DMS 273 (cell line): ENCODE data around the gene PHLDB2.
"Not testable (repeated sequence)": the region's sequence is repeated elsewhere in the genome, so short reads cannot be mapped to it uniquely, and the experiment has no call there.

Source experiments
- DNase-seq: peaks from one replicate; lab custom pipeline; 2025; ENCODE audit not compliant: unreplicated experiment; lab: John Stamatoyannopoulos, UW

The PHLDB2 gene

DNA sequence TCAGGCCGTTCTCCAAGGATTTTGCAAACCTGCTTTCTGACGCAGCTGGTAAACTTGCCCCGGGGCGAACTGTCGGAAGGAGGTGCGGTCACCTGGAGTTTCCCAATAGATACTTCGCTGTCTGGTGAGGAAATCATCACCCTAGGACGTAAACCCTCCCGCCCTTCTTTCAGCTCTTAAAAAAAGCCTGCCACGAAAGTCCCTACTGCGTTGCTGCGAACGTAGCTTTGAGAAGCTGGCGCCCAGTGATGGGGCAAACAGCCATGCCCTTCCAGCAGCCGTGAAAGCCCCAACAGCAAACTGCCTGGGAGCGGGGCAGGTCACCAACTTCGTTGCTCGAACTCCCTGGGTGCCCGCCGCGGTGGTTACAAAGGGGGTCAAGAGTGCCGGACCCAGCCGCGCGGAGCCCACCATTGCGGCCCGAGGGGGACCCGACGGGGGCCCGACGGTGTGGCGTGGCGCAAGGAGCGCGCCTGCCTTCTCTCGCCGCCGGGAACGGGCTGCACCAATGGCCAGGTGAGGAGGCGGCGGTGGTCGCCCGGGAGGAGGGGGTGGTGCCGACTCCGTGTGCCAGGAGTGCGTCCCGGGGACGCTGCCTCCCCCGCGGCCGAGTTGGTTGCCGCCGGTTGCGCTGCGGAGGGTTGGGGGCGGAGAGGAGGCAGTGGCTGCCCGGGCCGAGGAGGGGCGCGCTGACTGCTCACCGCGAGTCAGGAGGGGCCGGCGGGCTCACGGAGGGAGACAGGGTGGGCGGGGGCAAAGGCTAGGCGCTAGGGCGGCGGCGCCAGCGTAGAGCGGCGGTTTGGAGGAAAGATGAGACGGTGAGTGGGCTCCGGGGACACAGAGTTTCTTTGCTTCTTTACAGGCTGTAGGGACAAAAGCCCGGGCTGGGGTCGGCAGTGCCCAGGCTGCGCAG, at the start of gene PHLDB2:
TSS of gene PHLDB2 (plus strand) at position 205 of the 913 bp plus-strand sequence. CDS start 24,813 bp downstream, outside the sequence.
- DNase-seq, result peak; percentile 95

DNA sequence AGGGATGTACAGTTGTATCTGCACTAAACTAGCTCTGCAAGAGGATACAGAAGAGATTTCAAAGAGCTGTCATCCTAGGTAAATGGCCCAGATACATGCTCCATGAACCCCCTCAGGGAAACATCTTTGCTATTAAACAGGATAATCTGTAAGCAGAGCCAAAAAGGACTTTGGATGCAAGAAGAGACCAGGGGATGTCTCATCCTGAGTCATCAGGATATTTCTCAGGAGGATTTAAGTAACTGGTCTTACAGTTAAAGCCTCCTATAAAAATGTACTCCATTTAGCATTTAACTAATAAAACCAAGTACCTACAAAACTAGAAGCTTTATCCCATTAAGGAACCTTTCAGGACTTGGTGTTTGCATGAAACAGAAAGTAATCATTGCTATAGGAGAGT, 48.2 kb upstream of the PHLDB2 start:
- no peak for DNase-seq

DNA sequence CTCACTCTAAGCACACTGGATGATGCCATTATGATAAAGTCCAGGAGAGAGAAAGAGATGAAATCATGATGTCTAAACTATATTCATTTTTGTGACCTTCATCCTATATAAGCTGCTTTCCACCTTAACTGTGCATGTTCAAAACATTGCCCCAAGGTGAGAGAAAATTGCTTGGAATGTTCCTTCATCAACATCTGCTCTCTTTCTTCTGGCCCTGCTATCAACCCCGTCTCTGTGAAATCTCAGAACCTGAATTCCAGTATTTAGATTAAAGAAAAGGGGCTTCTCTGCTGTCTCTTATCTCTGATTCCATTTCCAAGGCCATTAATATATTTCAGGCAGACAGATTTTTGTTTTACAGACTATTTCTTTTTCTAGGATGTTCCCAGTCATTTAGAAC, 47.3 kb upstream of the PHLDB2 start:
- no peak for DNase-seq

GRCh38 chr3:111812701-111813100, 46.4 kb upstream of the PHLDB2 start:
- DNase-seq, result no peak

DNA sequence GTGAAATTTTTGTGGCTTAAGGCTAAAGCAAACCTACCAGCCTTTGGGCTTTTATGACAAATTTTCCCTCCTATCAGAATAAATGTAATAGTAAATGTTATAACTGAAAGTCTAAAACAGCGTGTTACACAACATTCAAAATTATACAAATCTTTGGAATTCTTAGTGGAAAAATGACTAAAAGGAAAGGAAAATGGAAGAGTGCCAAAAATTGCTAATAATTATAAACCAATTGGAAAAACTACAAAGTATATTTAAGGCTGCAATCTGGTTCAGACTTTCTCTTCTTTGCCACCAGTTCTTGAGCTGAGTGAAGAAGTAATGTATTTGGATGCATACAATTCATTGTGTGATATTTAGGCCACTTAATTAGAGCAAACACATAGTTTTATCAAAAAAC, 45.6 kb upstream of the PHLDB2 start:
- no peak for DNase-seq

GRCh38 chr3:111813979-111814378, 45.1 kb upstream of the PHLDB2 start:
- DNase-seq, result no peak

DNA sequence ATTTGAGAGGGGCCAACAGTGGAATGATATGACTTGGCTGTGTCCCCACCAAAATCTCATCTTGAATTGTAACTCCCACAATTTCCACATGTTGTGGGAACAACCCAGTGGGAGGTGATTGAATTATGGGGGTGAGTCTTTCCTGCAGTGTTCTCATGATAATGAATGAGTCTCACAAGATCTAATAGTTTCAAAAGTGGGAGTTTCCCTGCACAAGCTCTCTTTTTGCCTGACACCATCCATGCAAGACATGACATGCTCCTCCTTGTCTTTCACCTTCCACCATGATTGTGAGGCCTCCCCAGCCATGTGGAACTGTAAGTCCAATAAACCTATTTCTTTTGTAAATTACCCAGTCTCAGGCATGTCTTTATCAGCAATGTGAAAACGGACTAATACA, 42.3 kb upstream of the PHLDB2 start:
- not testable (repeated sequence) for DNase-seq

GRCh38 chr3:111819927-111820326, 39.1 kb upstream of the PHLDB2 start:
- no peak for DNase-seq

GRCh38 chr3:111820651-111821050, 38.4 kb upstream of the PHLDB2 start:
- DNase-seq, result no peak

GRCh38 chr3:111821891-111822290, 37.2 kb upstream of the PHLDB2 start:
- no peak for DNase-seq

- DNase-seq, result no peak
These were observed 36.3 kb upstream of the PHLDB2 start for GRCh38 chr3:111822804-111823203.

GRCh38 chr3:111823341-111823855, 35.7 kb upstream of the PHLDB2 start:
- DNase-seq, result no peak

- no peak for DNase-seq
These were observed 34.7 kb upstream of the PHLDB2 start for GRCh38 chr3:111824351-111824750.

- no peak for DNase-seq
These were observed 31.2 kb upstream of the PHLDB2 start for GRCh38 chr3:111827871-111828270.

- no peak for DNase-seq
These were observed 30.5 kb upstream of the PHLDB2 start for GRCh38 chr3:111828530-111828929.

- no peak for DNase-seq
These were observed 30.0 kb upstream of the PHLDB2 start for GRCh38 chr3:111829023-111829422.

DNA sequence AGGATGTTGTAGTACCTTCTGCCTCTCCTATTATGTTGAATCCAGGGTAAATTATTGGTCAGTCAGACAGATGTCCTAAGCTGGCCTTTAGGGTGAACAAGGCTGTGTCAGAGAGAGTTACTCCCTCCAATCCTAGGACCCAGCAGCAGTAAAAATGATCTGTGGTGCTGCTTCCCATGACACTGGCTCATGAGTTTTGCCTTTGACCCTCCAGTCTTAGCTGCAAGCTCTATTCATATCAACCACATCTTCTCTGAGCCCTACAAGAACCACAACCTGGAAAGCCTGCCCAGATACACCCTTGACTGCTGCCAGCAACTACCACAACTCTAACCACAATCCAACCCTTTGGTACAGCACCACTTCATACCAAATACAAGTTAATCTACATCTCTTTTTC, 27.2 kb upstream of the PHLDB2 start:
- DNase-seq, result no peak

- no peak for DNase-seq
These were observed 22.0 kb upstream of the PHLDB2 start for GRCh38 chr3:111837112-111837511.

DNA sequence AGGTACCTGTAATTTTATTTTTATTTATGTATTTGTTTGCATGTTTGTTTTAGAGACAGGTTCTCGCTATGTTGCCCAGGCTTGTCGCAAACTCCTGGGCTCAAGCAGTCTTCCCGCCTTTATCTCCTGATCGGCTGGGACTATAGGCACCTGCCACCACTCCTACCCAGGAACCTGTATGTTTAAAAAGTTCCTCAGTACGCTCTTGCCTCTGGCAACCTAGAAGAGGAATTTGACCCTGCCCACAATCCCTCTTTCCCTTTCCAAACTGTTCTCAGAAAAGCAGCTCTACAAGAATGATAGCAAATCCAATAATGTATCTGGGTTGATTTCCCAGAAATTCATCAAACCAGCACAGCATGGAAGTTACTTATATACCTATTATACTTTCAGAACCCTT, 20.9 kb upstream of the PHLDB2 start:
- DNase-seq, result no peak

DNA sequence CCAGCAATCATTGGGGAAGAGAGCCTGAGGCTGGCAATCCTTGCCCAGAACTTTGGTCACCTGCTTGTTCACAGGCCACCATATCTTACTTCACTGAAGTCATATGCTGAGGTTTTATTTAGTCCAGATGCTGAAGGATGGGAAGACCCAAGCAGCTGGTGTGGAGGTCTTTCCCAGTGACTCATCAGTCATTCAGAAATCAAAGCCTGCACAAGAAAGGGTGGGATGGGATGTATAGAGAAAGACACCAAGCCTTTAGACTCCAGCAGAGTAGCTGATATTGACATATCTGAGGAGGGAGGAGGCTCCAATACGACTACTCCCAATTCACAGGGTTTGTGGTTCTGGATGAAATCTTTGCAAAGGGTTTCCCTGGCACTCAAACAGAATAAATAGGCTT, 13.0 kb upstream of the PHLDB2 start:
- DNase-seq, result peak; percentile 51

DNA sequence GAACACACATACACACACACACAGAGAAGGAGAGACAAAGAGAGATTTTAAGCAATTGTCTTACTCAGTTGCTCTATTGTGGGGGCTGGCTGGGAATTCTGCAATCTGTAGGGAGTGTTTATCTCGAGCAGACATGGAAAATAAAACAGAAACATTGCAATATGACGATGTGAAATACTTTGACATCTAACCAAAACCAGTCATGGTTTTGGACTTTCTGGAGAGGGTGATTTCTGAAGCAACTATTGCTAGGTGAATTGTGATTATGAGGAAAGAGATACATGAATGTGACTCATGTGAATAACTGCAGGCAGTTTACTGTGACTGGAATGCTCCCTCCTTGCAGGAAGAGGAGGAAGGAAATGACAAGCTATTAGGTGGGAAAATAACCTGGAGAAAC, 12.3 kb upstream of the PHLDB2 start:
- DNase-seq, result no peak

DNA sequence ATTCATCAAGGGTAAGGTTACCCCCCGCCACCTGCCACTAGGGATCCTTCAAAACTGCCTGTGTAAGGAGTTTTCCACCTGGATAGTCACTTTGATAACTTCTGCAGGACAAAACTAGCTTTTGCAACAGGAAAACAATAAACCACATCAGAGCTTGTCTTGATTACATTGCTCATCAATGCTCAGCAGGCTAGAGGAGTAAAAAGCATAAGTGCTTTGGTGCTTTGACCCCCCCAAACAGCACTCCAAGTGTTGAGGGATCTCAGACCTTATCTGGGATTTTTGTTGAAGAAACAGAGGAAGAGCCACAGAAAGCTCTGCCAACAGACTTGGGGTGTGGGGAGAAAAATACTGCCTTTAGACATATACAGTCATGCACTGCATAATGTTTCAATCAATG, 10.8 kb upstream of the PHLDB2 start:
- DNase-seq, result peak; percentile 70

GRCh38 chr3:111848778-111849177, 10.3 kb upstream of the PHLDB2 start:
- DNase-seq, result no peak
